ENCODE measurements around the gene CASD1. TPM values are rescaled to one million over a fixed set of nuclear protein-coding genes. Genes with fewer than 3 reads are reported as not detected.

CASD1 gene
- polyA plus RNA-seq, 1 donor (not counting 4 experiments of a cell fraction or from before 2014, with no cell fraction given) = 7.1 TPM

DNA sequence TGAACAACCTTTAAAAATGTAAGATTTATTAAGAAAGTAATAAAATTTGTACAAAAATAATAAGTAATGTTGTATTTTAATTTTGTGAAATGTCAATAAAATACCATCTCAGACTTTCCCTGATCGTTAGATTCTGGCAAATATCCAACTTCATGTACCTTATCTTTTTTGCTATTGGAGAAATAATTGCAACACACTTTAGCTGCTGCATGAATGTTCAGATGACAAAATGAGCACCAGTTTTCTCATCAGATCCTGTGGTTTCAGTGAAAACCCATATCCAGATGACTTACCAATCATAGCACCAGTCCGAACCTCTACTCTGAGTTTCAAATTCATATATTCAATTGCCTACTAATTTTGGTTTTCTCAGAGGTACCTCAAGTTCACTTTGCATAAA lies 69.9 kb downstream of the CASD1 start:
- DNase-seq (ENCODE audit: low read depth, low spot score) = no peak
- no peak overlapping the region for H3K4me3 ChIP-seq (ENCODE audit: control insufficient read depth in 2 of 3, extremely low read depth in 1 of 3, insufficient read depth in 2 of 3, low read depth in 1 of 3, low read length in 3 of 3)
- FAIRE-seq = no peak
- H3K79me2 ChIP-seq (ENCODE audit: control insufficient read depth, insufficient read depth, low read length) = no peaks in the 10 kb centered on the region
- H4K20me1 ChIP-seq (ENCODE audit: control insufficient read depth, extremely low read depth, insufficient read depth, low read length) = no peaks in the 10 kb centered on the region
- TF ChIP-seq, protein P1, sequence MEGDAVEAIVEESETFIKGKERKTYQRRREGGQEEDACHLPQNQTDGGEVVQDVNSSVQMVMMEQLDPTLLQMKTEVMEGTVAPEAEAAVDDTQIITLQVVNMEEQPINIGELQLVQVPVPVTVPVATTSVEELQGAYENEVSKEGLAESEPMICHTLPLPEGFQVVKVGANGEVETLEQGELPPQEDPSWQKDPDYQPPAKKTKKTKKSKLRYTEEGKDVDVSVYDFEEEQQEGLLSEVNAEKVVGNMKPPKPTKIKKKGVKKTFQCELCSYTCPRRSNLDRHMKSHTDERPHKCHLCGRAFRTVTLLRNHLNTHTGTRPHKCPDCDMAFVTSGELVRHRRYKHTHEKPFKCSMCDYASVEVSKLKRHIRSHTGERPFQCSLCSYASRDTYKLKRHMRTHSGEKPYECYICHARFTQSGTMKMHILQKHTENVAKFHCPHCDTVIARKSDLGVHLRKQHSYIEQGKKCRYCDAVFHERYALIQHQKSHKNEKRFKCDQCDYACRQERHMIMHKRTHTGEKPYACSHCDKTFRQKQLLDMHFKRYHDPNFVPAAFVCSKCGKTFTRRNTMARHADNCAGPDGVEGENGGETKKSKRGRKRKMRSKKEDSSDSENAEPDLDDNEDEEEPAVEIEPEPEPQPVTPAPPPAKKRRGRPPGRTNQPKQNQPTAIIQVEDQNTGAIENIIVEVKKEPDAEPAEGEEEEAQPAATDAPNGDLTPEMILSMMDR (optimal IDR thresholded peaks at IDR 0.05 in 1 of 3, IDR thresholded peaks at IDR 0.05 in 1 of 3, conservative IDR thresholded peaks at IDR 0.05 in 1 of 3; ENCODE audit: extremely low read depth in 1 of 3, insufficient read depth in 2 of 3, low read length in 3 of 3) = no peak
- TF ChIP-seq EZH2 (IDR thresholded peaks at IDR 0.05; ENCODE audit: low read length) = no peak
- H3K4me2 ChIP-seq (ENCODE audit: control insufficient read depth, extremely low read depth, insufficient read depth, low read depth, low read length) = no peak overlapping the region
- H3K9ac ChIP-seq (ENCODE audit: control insufficient read depth, extremely low read depth, insufficient read depth, low read length) = no peak overlapping the region
- H3K4me1 ChIP-seq (ENCODE audit: control insufficient read depth, extremely low read depth, insufficient read depth, low read length) = no peaks in the 10 kb centered on the region
- no peak overlapping the region for H2AFZ ChIP-seq (ENCODE audit: control insufficient read depth, low read length)
- no peaks in the 10 kb centered on the region for H3K36me3 ChIP-seq (ENCODE audit: control insufficient read depth in 2 of 2, extremely low read depth in 1 of 2, insufficient read depth in 2 of 2, low read length in 2 of 2)
- no peaks in the 10 kb centered on the region for H3K27me3 ChIP-seq (ENCODE audit: control insufficient read depth, extremely low read depth, insufficient read depth, low read length)
- H3K9me3 ChIP-seq (ENCODE audit: control insufficient read depth, low read depth, low read length) = no peaks in the 10 kb centered on the region
- H3K27ac ChIP-seq (ENCODE audit: control insufficient read depth, insufficient read depth, low read length) = no peak overlapping the region
- dilution Hi-C loops (cut with MboI; ENCODE audit: extremely low pct_ligation_motif_present, low sequenced_read_pairs) = no loop called here
- H3K9me1 ChIP-seq (ENCODE audit: control insufficient read depth, extremely low read depth, insufficient read depth, low read length) = no peaks in the 10 kb centered on the region

DNA sequence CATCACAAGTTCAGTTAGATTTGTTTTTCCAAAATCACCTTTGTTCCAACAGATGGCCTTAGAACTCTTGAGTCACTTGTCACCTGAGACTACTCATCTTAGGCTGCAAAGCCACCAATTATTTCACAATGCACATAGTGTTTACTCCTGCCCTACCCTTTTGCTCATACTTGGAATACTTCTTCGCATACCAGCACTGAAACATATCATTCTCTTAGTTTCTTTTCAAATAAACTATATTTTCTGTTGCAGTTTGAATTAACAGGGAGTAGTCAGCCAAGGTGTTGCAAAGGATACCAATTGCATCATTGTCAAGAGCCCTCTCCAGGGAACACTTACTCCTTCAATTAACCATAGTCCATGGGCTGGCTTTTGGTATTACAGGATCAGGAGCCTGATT lies 71.0 kb downstream of the CASD1 start:
- Histone ChIP-seq H3K9me3 (ENCODE audit: control insufficient read depth, low read depth, low read length) (no peaks in the 10 kb centered on the region), H4K20me1 (ENCODE audit: control insufficient read depth, extremely low read depth, insufficient read depth, low read length) (no peaks in the 10 kb centered on the region), H3K9ac (ENCODE audit: control insufficient read depth, extremely low read depth, insufficient read depth, low read length) (no peak overlapping the region), H3K4me2 (ENCODE audit: control insufficient read depth, extremely low read depth, insufficient read depth, low read depth, low read length) (no peak overlapping the region), H3K36me3 (ENCODE audit: control insufficient read depth in 2 of 2, extremely low read depth in 1 of 2, insufficient read depth in 2 of 2, low read length in 2 of 2) (no peaks in the 10 kb centered on the region), H2AFZ (ENCODE audit: control insufficient read depth, low read length) (no peak overlapping the region), H3K9me1 (ENCODE audit: control insufficient read depth, extremely low read depth, insufficient read depth, low read length) (no peaks in the 10 kb centered on the region), H3K27ac (ENCODE audit: control insufficient read depth, insufficient read depth, low read length) (no peak overlapping the region), H3K4me3 (ENCODE audit: control insufficient read depth in 2 of 3, extremely low read depth in 1 of 3, insufficient read depth in 2 of 3, low read depth in 1 of 3, low read length in 3 of 3) (no peak overlapping the region), H3K27me3 (ENCODE audit: control insufficient read depth, extremely low read depth, insufficient read depth, low read length) (no peaks in the 10 kb centered on the region), H3K79me2 (ENCODE audit: control insufficient read depth, insufficient read depth, low read length) (no peaks in the 10 kb centered on the region), H3K4me1 (ENCODE audit: control insufficient read depth, extremely low read depth, insufficient read depth, low read length) (no peaks in the 10 kb centered on the region)
- dilution Hi-C loops (cut with MboI; ENCODE audit: extremely low pct_ligation_motif_present, low sequenced_read_pairs) = no loop called here
- DNase-seq (ENCODE audit: low read depth, low spot score) (no peak), FAIRE-seq (no peak)
- TF ChIP-seq, protein P1 (optimal IDR thresholded peaks at IDR 0.05 in 1 of 3, IDR thresholded peaks at IDR 0.05 in 1 of 3, conservative IDR thresholded peaks at IDR 0.05 in 1 of 3; ENCODE audit: extremely low read depth in 1 of 3, insufficient read depth in 2 of 3, low read length in 3 of 3) = no peak
- no peak for TF ChIP-seq EZH2 (IDR thresholded peaks at IDR 0.05; ENCODE audit: low read length)

All from keratinocyte (primary cell).